ENCODE results near the gene CTTN.

- peak; percentile 79 to 91 (median 82) for TF ChIP-seq CTCF (IDR thresholded peaks at IDR 0.05)
- TF ChIP-seq POLR2A (IDR thresholded peaks at IDR 0.05) = no peak
Measured at GRCh38 chr11:70467201-70468085, 69.1 kb downstream of the CTTN start.

Measured in testis (tissue), 2 donors.